Gastroesophageal sphincter (tissue), 4 donors: ENCODE measurements around the gene CTTNBP2. TPM values are rescaled to one million over a fixed set of nuclear protein-coding genes. Genes with fewer than 3 reads are reported as not detected.
A peak's percentile ranks its signal among the peaks of the same experiment; 100 is the strongest.

Source experiments
- ATAC-seq: fragments of 150-250 bp; one replicate; pipeline ENCODE4 v1.9.1; 2016; ENCODE audit warnings: mild to moderate bottlenecking, moderate library complexity
- H3K27ac ChIP-seq, 4 donors: fragments of 200-600 bp; sonication (generic) in 3 of 4; 1 replicate in 3 of 4; 2 replicates in 1 of 4; pipeline ENCODE4 v1.5.1; 2016 to 2019
- H3K27me3 ChIP-seq: fragments of 200-600 bp; sonication (generic); one replicate; pipeline ENCODE4 v1.5.1; 2019
- H3K36me3 ChIP-seq, 2 donors: fragments of 200-600 bp; sonication (generic); one replicate each; pipeline ENCODE4 v1.5.1; 2019; ENCODE audit warnings: control low read depth in 1 of 2
- H3K4me1 ChIP-seq, 3 donors: fragments of 200-600 bp; sonication (generic); 1 replicate in 2 of 3; 2 replicates in 1 of 3; pipeline ENCODE4 v1.5.1; 2016 to 2019; ENCODE audit warnings: control low read depth in 2 of 3
- H3K4me3 ChIP-seq, 2 donors: fragments of 200-600 bp; sonication (generic); one replicate each; pipeline ENCODE4 v1.5.1; 2019; ENCODE audit warnings: mild to moderate bottlenecking in 1 of 2, moderate library complexity in 1 of 2
- H3K9me3 ChIP-seq, 3 donors: fragments of 200-600 bp; sonication (generic); one replicate each; pipeline ENCODE4 v1.5.1; 2017 to 2019; ENCODE audit warnings: control low read depth in 2 of 3
- EP300 ChIP-seq: sonication (generic); formaldehyde crosslinking; IDR thresholded peaks from one replicate; pipeline ENCODE4 v1.6.1; 2017; ENCODE audit warnings: antibody characterized with exemption, mild to moderate bottlenecking
- POLR2A ChIP-seq, 2 donors: fragments of 450-650 bp; IDR thresholded peaks; one replicate each; pipeline ENCODE4 v1.6.1; 2017; ENCODE audit warnings: antibody characterized with exemption in 2 of 2, mild to moderate bottlenecking in 2 of 2, moderate library complexity in 1 of 2
- POLR2AphosphoS5 ChIP-seq: sonication (generic); formaldehyde crosslinking; IDR thresholded peaks from one replicate; pipeline ENCODE4 v1.6.1; 2017; ENCODE audit warnings: antibody characterized with exemption
- WGBS, 2 donors: methylation state at CpG; one replicate each; pipeline ENCODE4 v1.1.5; 2018; ENCODE audit warnings: low coverage in 1 of 2; 5-methylcytosine and 5-hydroxymethylcytosine counted together
- total RNA-seq, 4 donors: library from RNA; depleted of rRNA; stranded (reverse); fragments of >200 nt; gene quantifications; one replicate each; pipeline ENCODE4 v1.1.0, GENCODE V29; 2016
- TF ChIP-seq, protein P1 (sequence below), 4 experiments: fragments of 200-600 bp in 2 of 4; fragments of 450-650 bp in 2 of 4; sonication (generic) in 1 of 4; IDR thresholded peaks; one replicate each; pipeline ENCODE4 v1.5.1; 2017 to 2019; ENCODE audit warnings: antibody characterized with exemption in 4 of 4, mild to moderate bottlenecking in 2 of 4, moderate library complexity in 2 of 4

The CTTNBP2 gene, protein sequence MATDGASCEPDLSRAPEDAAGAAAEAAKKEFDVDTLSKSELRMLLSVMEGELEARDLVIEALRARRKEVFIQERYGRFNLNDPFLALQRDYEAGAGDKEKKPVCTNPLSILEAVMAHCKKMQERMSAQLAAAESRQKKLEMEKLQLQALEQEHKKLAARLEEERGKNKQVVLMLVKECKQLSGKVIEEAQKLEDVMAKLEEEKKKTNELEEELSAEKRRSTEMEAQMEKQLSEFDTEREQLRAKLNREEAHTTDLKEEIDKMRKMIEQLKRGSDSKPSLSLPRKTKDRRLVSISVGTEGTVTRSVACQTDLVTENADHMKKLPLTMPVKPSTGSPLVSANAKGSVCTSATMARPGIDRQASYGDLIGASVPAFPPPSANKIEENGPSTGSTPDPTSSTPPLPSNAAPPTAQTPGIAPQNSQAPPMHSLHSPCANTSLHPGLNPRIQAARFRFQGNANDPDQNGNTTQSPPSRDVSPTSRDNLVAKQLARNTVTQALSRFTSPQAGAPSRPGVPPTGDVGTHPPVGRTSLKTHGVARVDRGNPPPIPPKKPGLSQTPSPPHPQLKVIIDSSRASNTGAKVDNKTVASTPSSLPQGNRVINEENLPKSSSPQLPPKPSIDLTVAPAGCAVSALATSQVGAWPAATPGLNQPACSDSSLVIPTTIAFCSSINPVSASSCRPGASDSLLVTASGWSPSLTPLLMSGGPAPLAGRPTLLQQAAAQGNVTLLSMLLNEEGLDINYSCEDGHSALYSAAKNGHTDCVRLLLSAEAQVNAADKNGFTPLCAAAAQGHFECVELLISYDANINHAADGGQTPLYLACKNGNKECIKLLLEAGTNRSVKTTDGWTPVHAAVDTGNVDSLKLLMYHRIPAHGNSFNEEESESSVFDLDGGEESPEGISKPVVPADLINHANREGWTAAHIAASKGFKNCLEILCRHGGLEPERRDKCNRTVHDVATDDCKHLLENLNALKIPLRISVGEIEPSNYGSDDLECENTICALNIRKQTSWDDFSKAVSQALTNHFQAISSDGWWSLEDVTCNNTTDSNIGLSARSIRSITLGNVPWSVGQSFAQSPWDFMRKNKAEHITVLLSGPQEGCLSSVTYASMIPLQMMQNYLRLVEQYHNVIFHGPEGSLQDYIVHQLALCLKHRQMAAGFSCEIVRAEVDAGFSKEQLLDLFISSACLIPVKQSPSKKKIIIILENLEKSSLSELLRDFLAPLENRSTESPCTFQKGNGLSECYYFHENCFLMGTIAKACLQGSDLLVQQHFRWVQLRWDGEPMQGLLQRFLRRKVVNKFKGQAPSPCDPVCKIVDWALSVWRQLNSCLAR (N-terminal part only)
- 10 to 100 TPM in 3 of 4 donors, 1 to 10 TPM in 1; 6.1 to 17.4 (median 13.8) TPM for total RNA-seq

DNA sequence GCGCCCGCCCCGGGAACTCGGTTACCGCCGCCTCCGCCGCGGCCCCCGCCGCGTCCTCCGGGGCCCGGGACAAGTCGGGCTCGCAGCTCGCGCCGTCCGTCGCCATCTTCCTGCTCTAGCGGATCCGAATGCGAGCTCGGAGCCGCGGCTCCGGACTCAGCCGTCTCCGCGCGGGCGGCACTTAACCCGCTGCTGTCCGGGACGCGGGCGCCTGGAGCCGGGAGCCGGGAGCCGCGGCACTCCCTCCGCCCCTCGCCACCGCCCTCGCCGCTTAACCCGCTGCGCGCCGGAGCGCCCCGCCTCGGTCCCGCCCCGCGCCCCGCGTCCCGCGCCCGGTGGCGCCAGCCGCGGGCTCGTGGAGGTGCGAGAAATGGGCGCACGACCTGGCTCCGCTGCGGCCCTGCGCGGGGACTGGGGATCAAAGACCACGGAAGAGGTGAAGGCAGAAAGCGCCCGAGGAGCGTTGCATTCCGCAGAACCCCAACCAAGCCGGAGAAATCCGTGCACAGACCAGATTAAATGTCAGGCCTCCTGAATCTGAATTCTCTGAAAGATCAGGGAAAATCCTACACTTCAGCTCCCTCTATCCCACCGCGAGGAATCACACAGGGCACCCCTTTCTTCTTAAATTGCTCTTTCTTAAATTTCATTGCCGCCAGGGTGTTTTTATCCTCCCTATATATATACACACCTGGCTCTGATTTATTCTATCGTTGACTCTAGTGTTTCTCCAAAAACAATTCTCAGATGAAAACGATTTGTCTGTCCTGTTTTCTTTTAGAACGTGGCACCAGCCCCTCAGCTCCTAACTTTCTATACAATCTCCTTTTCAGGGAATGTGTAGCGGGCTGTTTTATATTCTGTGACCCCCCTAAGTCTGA lies at the start of gene CTTNBP2:
Gene CTTNBP2 (minus strand): TSS at position 132 of the 881 bp plus-strand sequence. CDS start 26 bp downstream, at position 106.
- H3K9me3 ChIP-seq = no peaks in the 10 kb centered on the region
- H3K27ac ChIP-seq = peak within 1 kb of the TSS; percentile 39 to 90 (median 86)
- whole genome bisulfite sequencing, 2 donors = 13 to 20% methylated on average over 7 to 8 of the region's 87 CpGs
- peak within 1 kb of the TSS; percentile 73 to 97 for H3K4me3 ChIP-seq
- H3K36me3 ChIP-seq = no peaks in the 10 kb centered on the region
- peak; percentile 89 for ATAC-seq
- TF ChIP-seq POLR2A (IDR thresholded peaks at IDR 0.05) (peak; percentile 48 to 54), EP300 (no peak), POLR2AphosphoS5 (no peak)
- TF ChIP-seq, protein P1, sequence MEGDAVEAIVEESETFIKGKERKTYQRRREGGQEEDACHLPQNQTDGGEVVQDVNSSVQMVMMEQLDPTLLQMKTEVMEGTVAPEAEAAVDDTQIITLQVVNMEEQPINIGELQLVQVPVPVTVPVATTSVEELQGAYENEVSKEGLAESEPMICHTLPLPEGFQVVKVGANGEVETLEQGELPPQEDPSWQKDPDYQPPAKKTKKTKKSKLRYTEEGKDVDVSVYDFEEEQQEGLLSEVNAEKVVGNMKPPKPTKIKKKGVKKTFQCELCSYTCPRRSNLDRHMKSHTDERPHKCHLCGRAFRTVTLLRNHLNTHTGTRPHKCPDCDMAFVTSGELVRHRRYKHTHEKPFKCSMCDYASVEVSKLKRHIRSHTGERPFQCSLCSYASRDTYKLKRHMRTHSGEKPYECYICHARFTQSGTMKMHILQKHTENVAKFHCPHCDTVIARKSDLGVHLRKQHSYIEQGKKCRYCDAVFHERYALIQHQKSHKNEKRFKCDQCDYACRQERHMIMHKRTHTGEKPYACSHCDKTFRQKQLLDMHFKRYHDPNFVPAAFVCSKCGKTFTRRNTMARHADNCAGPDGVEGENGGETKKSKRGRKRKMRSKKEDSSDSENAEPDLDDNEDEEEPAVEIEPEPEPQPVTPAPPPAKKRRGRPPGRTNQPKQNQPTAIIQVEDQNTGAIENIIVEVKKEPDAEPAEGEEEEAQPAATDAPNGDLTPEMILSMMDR (IDR thresholded peaks at IDR 0.05) = peak in 3 of 4 experiments; percentile 5 to 25 (median 18)
- H3K27me3 ChIP-seq = no peaks in the 10 kb centered on the region
- H3K4me1 ChIP-seq = peaks cover 0 to 45% (median 0%) of the 10 kb centered on the region in 3 donors

DNA sequence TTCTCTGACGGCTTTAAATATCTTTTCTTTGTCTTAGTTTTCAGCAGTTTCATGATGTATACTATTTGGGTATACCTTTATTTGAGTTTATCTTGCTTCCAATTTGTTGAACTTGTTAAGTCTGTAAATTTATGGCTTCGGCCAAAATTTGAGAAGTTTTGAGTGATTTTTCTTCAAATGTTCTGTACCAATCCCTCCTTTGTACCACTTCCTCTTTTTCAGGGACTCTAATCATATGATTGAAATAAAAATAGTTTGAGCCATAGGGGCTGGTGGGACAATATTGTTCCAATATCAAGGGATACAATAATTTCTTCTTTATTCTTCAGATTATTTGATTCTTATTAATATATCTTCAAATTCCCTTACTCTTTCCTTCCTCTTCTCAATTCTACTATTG lies 43.1 kb upstream of the CTTNBP2 start:
- H3K27ac ChIP-seq = no peak overlapping the region
- TF ChIP-seq POLR2A (IDR thresholded peaks at IDR 0.05) (no peak), EP300 (no peak), POLR2AphosphoS5 (no peak)
- TF ChIP-seq, protein P1 (IDR thresholded peaks at IDR 0.05) = no peak
- ATAC-seq = no peak
- no peaks in the 10 kb centered on the region for H3K36me3 ChIP-seq
- H3K27me3 ChIP-seq = no peaks in the 10 kb centered on the region
- WGBS, 2 donors = 90 to 97% methylated on average over 2 of the region's 2 CpGs
- H3K4me3 ChIP-seq = no peak overlapping the region
- H3K4me1 ChIP-seq = no peaks in the 10 kb centered on the region
- H3K9me3 ChIP-seq = peaks cover 0 to 11% (median 0%) of the 10 kb centered on the region in 3 donors

DNA sequence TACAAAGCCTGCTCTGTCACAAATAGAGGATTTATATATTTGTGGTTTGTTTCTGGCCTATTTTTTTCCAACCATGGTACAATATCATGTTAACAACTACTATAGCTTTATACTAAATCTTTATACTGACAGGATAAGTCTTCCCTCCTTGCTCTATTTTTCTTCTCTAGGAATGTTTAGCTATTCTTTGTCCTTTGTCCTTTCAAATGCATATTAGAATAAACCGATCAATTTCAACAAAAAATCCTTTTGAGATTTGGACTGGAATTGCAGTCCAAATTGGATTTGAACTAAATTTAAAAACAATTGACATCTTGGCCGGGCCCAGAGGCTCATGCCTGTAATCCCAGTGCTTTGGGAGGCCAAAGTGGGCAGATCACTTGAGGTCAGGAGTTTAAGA lies 39.2 kb upstream of the CTTNBP2 start:
- no peak overlapping the region for H3K4me3 ChIP-seq
- no peaks in the 10 kb centered on the region for H3K36me3 ChIP-seq
- H3K27me3 ChIP-seq = no peaks in the 10 kb centered on the region
- no peaks in the 10 kb centered on the region for H3K4me1 ChIP-seq
- TF ChIP-seq, protein P1 (IDR thresholded peaks at IDR 0.05) = no peak
- TF ChIP-seq POLR2AphosphoS5 (no peak), POLR2A (IDR thresholded peaks at IDR 0.05) (no peak), EP300 (no peak)
- no peak for ATAC-seq
- H3K9me3 ChIP-seq = peaks cover 0 to 11% (median 0%) of the 10 kb centered on the region in 3 donors
- no peak overlapping the region for H3K27ac ChIP-seq
- 63% methylated on average over 2 of the region's 2 CpGs; no CpG with 5 or more reads in 1 of the 2 donors for WGBS, 2 donors
